Adipose tissue (tissue), 3 donors: ENCODE data around the gene ZSWIM7. TPM values are rescaled to one million over a fixed set of nuclear protein-coding genes. Genes with fewer than 3 reads are reported as not detected.
"Not testable (repeated sequence)": the region's sequence is repeated elsewhere in the genome, so short reads cannot be mapped to it uniquely, and the experiment has no call there.

Experiments
- H3K27ac ChIP-seq: one replicate; pipeline ENCODE4 v1.5.1; 2013; ENCODE audit warnings: low read depth, low read length
- WGBS, 3 donors: extraction: QIAGEN DNeasy Blood & Tissue Kit; methylation state at CpG; one replicate each; pipeline ENCODE4 v1.1.7; 2013; 5-methylcytosine and 5-hydroxymethylcytosine counted together
- polyA plus RNA-seq, 3 donors: library from polyadenylated mRNA; stranded (reverse); fragments of 200-250 nt; gene quantifications; one replicate each; pipeline ENCODE4 v1.2.3, GENCODE V29; 2013
- donor health status: healthy with polysubstance abuse.
- donor health status: Bipolar disorder and iron deficiency.
- donor health status: healthy.

ZSWIM7 gene
- polyA plus RNA-seq, 3 donors: 23.3 to 53.8 (median 30.3) TPM

GRCh38 chr17:15945527-15946191 lies 53.8 kb downstream of the ZSWIM7 start:
- no peak overlapping the region for H3K27ac ChIP-seq
- 3 to 7% (median 5%) methylated on average over 63 to 64 of the region's 64 CpGs for WGBS, 3 donors

DNA sequence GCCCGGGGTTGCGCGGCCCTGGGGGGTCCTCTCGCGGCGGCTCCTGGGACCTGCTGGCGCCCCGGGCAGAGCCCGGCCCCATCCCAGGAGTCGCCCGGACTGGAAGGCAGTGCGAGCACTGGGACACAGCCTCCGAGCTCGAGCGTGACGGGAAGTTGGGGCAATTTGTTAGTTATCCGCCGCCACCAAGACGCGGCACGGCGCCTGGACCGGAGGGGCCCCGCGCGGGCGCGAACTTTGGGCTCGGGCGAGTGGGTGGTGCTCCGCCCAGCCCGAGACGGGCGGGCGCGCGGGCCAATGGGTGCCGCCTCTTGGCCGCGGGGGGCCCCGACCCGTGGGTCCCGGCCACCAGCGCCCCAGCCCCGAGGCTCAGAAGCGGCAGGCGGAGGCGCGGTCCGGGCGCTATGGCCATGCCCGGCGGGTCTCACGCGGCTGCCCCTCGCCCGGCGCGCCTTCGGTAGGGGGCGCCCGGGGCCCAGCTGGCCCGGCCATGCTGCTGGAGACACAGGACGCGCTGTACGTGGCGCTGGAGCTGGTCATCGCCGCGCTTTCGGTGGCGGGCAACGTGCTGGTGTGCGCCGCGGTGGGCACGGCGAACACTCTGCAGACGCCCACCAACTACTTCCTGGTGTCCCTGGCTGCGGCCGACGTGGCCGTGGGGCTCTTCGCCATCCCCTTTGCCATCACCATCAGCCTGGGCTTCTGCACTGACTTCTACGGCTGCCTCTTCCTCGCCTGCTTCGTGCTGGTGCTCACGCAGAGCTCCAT lies 54.6 kb downstream of the ZSWIM7 start, which contains the start of gene ADORA2B:
ADORA2B (plus strand) TSS at position 372 of the 768 bp plus-strand sequence; CDS start at position 491, 119 bp downstream.
- no peak within 1 kb of the TSS for H3K27ac ChIP-seq
- 0 to 1% (median 0%) methylated on average over 71 to 88 of the region's 88 CpGs for WGBS, 3 donors

GRCh38 chr17:15943971-15944758 lies 55.3 kb downstream of the ZSWIM7 start:
- no peak overlapping the region for H3K27ac ChIP-seq
- 18 to 20% (median 20%) methylated on average over 37 to 40 of the region's 40 CpGs for WGBS, 3 donors

DNA sequence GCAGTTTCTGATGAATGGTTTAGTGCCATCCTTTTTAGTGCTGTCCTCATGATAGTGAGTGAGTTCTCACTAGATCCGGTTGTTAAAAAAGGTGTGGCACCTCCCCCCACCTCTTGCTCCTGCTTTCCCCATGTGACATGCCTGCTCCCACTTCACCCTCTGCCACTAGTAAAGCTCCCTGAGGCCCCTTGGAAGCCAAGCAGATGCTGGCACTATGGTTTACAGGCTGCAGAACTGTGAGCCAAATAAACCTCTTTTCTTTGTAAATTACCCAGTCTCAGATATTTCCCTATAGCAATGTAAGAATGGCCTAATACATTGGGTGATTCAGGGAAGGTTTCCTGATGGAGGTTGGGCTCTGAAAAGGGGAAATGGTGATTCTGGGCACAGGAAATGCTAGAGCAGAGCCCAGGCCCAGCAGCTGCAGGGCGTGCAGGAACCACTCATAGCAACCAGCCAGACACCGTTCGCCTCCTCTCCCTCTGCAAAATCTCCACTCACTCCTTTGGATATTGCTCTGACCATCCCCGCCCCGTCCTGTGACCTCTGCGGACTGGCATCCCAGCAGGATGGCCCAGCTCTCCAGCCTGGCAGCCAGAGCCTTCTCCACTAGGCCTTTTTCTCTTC lies 57.2 kb downstream of the ZSWIM7 start:
- no peak overlapping the region for H3K27ac ChIP-seq
- 74 to 89% (median 77%) methylated on average over 7 of the region's 7 CpGs for WGBS, 3 donors

DNA sequence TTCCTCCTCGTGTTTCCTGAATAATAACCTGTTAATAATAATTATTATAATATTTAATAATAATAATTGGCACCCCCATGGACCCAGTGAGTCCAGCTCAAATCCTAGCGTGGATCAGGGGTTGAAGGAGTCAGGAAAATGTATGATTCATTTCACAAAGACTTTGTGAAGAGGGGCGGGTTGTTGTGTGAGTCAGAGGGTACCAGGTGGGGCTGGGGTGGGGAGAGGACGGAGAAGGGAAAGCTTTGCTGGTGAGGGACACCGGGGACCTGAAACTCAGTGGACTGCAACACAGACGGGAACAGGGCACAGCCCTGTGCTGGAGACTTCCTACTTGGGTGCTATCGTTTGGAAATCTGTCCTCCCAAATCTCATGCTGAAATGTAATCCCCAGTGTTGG lies 57.7 kb downstream of the ZSWIM7 start:
- WGBS, 3 donors: 88 to 90% (median 89%) methylated on average over 7 of the region's 7 CpGs

GRCh38 chr17:15936481-15936880 lies 63.0 kb downstream of the ZSWIM7 start:
- WGBS, 3 donors: 98 to 99% (median 98%) methylated on average over 4 of the region's 4 CpGs
- not testable (repeated sequence) for H3K27ac ChIP-seq

More for the DNA sequence above, 57.7 kb downstream of the ZSWIM7 start:
- H3K27ac ChIP-seq: no peak overlapping the region

DNA sequence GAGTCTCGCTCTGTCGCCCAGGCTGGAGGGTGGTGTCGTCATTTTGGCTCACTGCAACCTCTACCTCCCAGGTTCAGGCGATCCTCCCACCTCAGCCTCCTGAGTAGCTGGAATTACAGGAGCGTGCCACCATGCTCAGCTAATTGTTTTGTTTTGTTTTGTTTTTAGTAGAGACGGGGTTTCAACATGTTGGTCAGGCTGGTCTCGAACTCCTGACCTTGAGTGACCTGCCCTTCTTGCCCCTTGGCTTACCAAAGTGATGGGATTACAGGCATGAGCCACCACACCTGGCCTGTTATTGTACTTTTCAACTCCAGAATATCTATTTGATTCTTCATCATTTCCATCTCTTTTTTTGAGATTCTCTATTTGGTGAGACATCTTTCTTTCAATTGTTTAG lies 63.6 kb downstream of the ZSWIM7 start:
- H3K27ac ChIP-seq: no peak overlapping the region
- WGBS, 3 donors: 96 to 98% (median 97%) methylated on average over 7 of the region's 7 CpGs

- WGBS, 3 donors: 94 to 97% (median 96%) methylated on average over 5 of the region's 5 CpGs
- no peak overlapping the region for H3K27ac ChIP-seq
Measured at GRCh38 chr17:15934866-15935265, 64.6 kb downstream of the ZSWIM7 start.

- H3K27ac ChIP-seq: no peak overlapping the region
Measured at GRCh38 chr17:15931394-15931793, 68.1 kb downstream of the ZSWIM7 start.

GRCh38 chr17:15930426-15930825 lies 69.1 kb downstream of the ZSWIM7 start:
- no peak overlapping the region for H3K27ac ChIP-seq
- 80 to 83% (median 80%) methylated on average over 6 of the region's 6 CpGs for WGBS, 3 donors

- 61 to 74% (median 67%) methylated on average over 4 of the region's 4 CpGs for WGBS, 3 donors
- no peak overlapping the region for H3K27ac ChIP-seq
Measured at GRCh38 chr17:15929941-15930340, 69.6 kb downstream of the ZSWIM7 start.

- WGBS, 3 donors: 37 to 54% (median 47%) methylated on average over 9 of the region's 9 CpGs
- no peak overlapping the region for H3K27ac ChIP-seq
Measured at GRCh38 chr17:15928286-15928785, 71.2 kb downstream of the ZSWIM7 start.

Other genes with a start within 250 kb of the ZSWIM7 start
- under 1 TPM; 0.22 to 0.92 (median 0.85) TPM for gene ADORA2B, start 54.6 kb downstream of the ZSWIM7 start, polyA plus RNA-seq
- 10 to 100 TPM; 13.7 to 18.4 (median 17.2) TPM for gene TTC19, start 120 bp upstream of the ZSWIM7 start, polyA plus RNA-seq
- gene NCOR1, start 215.8 kb upstream of the ZSWIM7 start, polyA plus RNA-seq: 10 to 100 TPM; 21.1 to 35.0 (median 27.0) TPM
- gene PIGL, start 217.5 kb upstream of the ZSWIM7 start, polyA plus RNA-seq: 10 to 100 TPM; 11.5 to 22.6 (median 18.7) TPM